HuH-7 (cell line): Measurements from ENCODE around the gene CLSTN2.

Experiments used
- DNase-seq: peaks from one replicate; pipeline ENCODE4 v3.0.0; 2011; ENCODE audit warnings: low spot score

Gene CLSTN2

GRCh38 chr3:140342668-140343067 lies 407.7 kb downstream of the CLSTN2 start:
- no peak for DNase-seq

- no peak for DNase-seq
These were observed 408.5 kb downstream of the CLSTN2 start for GRCh38 chr3:140343211-140344081.

DNA sequence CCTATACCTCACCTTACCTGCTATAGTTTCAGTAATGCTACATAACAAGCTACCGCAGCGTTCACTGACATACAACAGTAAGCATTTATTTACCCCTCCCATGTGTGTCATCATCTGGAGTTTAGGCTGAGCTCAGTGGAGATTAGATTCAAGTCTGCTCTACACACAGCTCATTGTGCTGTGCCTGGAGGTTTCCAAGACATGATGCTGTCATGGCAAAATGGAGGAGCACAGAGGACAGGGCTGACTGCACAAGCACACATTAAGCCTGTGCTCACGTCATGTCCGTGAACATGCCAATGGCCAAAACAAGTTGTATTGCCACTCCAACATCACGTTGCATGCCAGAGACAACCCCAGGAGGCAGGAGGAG lies 409.1 kb downstream of the CLSTN2 start:
- DNase-seq, result no peak

- no peak for DNase-seq
These were observed 409.7 kb downstream of the CLSTN2 start for GRCh38 chr3:140344601-140345205.

GRCh38 chr3:140347151-140347550 lies 412.2 kb downstream of the CLSTN2 start:
- no peak for DNase-seq

- DNase-seq, result no peak
These were observed 415.0 kb downstream of the CLSTN2 start for GRCh38 chr3:140349938-140350337.

GRCh38 chr3:140351466-140351865 lies 416.5 kb downstream of the CLSTN2 start:
- DNase-seq, result no peak

GRCh38 chr3:140355481-140355880 lies 420.5 kb downstream of the CLSTN2 start:
- DNase-seq, result no peak

DNA sequence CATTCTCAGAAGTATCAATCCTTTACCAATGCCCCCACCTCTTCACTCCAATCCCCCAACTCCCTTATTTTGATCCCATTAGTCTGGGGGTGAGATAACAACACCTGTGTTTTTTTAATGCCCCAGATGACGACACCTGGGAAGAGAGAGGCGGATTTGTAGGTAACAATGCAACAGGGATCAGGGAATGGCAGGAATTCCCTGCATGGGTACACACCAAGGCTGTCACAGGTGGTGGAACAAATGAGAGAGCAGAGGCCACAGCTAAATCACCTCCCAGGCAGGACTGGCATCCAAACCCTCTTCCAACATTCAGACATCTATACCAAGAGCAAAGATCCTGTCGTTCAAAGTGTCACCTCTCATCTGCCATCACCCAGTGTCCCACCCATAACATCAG lies 423.7 kb downstream of the CLSTN2 start:
- no peak for DNase-seq

DNA sequence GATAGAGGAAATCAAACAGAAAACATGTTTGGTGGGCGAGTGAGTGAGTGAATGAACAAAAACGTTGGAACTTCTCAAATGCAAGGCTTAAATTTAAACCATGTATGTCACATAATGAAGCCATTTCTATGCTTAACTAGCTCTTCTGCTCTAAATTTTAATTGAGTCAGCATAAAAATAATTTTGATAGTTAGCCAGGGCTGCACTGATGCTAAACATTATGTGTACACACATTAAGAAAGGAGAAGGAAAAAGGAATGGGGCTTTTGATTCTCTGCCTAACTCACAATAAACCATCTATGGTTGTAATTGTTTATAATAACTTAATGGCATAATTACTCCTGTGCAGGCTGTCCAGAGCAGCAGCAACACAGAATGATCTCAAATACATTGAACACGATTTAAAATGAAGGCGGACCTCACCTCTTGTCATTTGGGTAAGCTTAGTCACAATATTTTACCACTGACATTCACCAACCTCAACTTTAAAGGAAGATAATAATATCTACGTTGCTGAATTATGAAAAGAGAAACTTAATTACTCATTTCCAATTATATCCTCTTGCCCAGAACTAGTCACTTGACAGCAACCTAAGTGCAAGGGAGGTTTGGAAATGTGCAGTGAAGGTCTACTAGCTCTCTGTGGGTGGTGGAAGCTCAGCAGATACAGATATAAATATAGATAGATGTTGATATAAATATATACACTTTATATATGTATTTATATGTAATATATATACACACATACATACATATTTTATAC lies 424.4 kb downstream of the CLSTN2 start:
- no peak for DNase-seq

- DNase-seq, result no peak
These were observed 425.3 kb downstream of the CLSTN2 start for GRCh38 chr3:140360332-140360731.

DNA sequence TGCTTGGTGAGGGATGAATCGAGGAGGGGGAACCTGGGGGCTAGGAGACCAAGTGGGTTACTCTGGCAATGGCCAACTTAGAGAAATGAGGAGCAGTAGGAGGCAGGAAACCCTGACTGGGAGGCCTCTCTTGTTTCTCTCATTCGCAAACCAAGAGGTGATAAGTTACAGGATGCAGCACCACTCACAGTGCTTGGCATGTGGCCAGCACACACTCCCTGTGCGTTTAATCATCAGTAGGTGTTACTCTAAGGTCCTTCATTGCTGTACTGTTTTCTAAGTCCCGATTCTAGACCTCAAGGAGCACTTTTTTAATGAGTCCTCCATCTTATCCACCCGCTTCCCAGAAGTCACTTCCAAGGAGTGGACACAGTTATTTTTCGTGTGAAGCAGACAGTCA lies 428.8 kb downstream of the CLSTN2 start:
- DNase-seq, result no peak

DNA sequence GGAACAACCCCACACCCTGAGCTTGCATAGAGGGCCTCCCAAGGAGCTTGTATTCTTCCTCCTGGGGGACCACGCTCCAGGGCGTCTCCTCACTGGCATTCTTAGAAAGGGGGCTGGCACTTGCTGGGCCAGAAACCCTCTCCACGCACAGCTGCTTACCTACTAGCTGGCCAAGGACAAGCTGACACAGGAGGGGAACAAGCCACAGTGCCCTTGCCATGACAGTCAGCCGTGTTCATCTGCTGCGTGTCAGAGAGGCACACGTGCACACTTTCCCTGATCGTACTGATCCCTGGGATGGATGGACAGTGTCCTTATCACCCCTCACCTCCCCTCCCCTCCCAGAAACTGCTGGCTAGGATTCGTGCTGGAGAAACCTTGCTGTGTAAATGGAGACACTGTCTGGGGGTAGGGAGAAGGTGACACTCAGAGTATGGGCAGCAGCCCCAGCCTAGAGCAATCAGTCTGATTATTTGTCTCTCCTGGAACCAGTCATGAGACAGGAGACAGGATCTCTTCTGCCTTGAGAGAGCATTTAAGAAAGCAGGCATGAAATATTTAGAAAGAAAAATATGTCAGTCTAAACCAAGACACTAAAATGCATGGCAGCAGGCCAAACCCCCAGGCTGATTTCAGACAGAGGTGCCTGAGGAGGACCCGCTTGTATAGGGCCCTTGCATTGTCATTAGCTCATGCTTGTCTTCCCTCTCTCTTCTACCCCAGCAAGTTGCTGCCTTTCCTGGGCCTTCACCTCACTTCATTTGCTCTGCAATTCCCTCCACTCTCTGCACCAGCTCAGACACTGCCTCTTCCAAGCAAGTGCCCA lies 431.1 kb downstream of the CLSTN2 start:
- DNase-seq, result no peak

- no peak for DNase-seq
These were observed 433.3 kb downstream of the CLSTN2 start for GRCh38 chr3:140368223-140368811.

GRCh38 chr3:140370686-140371085 lies 435.7 kb downstream of the CLSTN2 start:
- no peak for DNase-seq

DNA sequence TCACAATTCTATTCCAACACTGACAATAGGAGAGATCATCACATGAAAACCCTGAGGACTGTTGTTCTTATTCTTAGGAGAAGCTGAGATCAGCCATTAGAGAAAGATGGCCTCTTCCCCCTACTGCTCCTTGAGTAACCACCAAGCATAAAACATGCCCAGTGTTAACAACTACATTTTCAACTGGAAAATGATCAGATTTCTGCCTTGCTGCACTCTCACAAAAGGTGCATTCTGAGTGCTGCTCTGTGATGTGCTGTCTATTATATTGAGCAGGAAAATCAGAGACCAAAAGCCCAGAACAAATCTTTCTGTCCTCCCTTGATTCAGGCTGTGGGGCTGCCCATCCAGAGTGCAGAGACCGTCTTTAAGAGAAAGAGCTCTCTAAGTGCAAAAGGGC lies 438.2 kb downstream of the CLSTN2 start:
- DNase-seq, result no peak

DNA sequence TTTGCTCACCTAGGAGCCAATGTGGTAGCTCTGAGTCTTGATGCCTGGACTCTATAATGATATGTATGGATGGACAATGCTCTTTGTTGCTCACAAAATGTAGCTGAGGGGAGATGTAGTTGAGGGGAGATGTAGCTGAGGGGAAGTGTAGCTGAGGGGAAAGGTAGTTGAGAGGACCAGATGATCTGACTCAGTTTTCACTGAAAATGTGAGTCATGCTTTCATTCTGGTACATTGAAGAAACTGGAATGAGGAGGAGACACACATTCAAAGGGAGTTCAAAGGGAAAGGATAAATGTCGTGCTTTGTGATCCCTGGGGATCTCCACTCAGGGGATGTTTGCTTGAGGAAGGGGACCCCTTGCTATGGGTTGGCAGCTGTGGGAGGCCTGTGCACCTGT lies 440.0 kb downstream of the CLSTN2 start:
- no peak for DNase-seq

DNA sequence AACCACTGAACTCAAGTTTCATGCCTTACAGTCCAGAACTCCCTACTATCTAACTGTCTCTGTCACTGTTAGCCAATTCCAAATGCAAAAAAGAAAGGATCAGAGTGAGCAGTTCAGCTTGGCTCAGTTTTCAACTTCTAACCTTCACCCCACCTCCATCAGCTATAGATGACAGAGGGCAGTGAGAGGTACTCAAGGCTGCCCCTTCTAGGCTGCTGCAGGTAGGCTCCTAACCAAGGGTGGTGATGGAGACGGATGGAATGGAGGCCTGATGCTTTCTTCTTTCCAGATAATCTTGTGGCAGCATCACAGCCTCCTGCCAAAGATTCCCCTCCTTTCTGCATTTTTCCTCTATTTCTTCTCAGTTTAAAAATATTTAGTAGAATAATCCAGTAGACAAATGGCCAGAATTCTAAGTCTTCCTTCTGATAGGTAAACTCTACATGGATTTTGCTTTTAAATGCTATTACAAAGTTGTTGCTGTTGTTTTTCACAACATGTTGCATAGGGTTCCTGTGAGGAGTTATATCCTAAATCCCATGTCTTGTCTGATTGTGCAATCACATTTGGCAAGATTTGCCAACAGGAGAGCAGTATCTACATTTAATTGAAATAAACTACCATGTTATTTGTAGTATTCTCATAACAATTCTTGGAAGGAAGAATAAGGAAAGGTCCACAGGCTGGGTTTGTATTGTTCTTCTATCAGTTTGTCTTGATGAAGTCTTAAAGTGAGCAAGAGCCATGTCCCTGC lies 441.3 kb downstream of the CLSTN2 start:
- DNase-seq, result no peak

GRCh38 chr3:140377644-140378043 lies 442.7 kb downstream of the CLSTN2 start:
- DNase-seq, result no peak

- DNase-seq, result no peak
These were observed 443.8 kb downstream of the CLSTN2 start for GRCh38 chr3:140378571-140379340.
